Daoy (cell line): ENCODE results near the gene DCST2. TPM values are rescaled to one million over a fixed set of nuclear protein-coding genes. Genes with fewer than 3 reads are reported as not detected.

Experiments used
- DNase-seq: peaks from one replicate; pipeline ENCODE4 v3.0.0-alpha.2; 2015; ENCODE audit warnings: low read depth
- total RNA-seq: library from RNA; depleted of rRNA; stranded (reverse); fragments of >200 nt; shearing (Covaris generic); gene quantifications from 2 replicates; pipeline ENCODE4 v1.2.3, GENCODE V29; 2014

The DCST2 gene
- total RNA-seq, 1 experiment from 2014 or later: not detected

DNA sequence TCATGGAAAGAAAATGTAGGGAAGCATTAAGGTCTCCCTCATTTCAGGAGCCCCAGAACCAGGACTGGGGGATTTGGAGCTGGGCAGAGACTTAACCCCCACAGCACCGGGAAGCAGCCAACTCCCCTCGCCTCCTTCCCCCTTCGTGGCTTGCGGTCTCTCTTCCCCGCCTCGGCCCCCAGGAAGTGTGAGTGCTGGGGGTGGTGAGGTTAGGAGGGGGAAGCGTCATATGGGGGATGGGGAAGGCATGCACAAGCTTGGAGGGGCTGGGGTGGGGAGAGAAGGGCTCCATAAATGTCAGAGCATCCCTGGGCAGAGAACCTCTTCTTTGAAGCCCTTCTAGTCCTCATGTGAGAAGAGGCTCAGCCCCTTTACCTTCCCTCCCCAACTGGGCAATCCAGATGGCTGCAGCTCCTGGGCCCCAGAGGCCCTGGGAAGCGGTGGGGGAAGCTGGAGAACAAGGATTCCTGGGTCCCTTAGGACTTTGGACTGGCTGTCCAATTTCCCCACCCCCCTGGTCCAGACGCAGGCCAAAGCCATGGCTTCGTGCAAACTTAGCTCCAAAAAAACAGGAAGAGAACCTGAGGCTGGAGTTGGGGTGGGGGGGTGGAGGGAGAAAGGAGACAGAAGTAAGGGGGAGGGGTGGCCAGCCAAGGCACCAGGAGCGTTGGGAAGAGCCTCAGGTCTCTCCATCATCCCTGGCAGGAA, 23.2 kb downstream of the DCST2 start:
- DNase-seq: no peak

DNA sequence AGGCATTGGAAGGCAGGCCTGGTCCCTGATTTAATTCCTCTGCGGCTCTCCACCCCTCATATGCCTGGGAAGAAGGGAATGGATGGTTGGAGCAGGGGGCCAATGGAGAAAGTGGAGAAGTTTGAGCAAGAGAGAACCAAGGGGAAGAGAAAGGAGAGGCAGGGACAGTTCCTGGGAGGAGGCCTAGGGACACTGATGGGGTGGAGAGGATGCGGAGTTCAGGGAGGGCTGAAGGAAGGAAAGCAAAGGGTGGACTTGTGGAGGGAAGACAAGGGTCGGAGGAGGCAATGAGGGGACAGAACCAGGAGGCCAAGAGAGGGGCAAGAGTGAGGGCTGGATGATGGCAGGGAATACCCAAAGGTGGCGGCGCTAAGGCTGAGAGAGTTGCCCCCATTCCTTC, 23.8 kb downstream of the DCST2 start:
- no peak for DNase-seq

DNA sequence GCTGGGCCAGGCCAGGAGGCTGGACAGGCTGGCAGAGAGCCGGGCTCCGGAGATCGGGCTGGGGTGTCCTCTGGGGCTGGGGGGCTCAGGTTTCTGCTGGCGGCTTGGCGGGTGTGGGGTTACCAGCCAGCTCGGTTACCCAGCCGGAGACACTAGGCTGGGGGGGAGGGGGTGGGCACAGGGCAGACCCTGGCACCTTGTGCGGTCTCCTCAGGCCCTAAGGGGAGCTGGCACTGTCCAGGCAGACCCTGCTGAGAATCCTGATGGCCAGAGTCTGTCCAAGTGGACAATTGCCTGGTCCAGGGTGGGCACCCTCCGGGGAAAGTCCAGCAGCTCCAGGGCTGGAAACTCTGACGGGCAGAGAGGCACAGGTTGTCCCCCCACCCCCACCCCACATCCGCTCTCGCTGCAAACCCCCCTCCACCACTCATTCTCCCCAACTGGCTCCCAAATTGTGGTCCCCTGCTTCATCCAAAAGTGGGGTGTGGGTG, 24.3 kb downstream of the DCST2 start:
- no peak for DNase-seq

DNA sequence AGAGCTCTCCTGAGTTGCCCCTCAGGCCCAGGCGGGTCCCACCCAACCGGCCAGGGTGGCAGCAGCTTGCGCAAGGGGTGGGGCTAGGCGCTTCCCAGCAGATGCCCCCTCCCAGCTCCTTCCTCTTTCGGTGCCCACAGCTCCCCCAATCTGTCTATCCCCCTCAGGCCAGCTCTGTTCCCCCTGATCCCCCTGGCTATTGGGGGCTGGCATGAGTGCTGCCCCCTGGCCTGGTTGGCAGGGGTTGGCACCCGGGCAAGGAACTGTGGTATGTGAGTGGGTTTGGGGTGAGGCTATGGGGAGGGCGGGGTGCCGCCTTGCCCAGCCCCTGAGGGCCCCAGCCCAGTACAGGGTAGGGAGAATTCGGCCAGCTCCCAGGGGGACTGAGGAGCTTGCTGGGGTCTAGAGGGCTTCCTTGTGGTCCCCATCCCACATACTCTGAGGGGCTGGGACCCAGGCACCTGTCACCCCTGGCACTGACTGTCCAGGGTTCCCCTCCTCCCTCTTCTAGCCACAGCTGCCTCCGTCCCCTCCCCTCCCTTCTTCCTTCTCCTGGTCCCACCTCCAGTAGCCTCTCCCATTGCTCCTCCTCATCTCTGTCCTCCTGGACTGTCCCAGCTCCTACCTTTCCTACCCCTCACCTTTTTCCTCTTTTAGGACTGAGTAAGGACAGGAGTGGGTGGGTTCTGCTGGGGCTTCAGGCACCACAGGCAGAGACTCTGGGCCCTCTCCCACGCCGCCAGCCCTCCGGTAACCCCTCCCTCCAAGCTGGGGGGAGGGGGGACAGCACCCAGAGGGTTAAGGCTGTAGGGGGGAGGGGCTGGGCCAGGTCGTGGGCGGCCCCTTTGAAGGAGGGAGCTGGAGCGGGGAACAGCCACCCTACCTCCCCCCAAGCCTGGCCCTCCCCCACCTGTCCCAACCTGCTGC, 25.3 kb downstream of the DCST2 start:
- no peak for DNase-seq

DNA sequence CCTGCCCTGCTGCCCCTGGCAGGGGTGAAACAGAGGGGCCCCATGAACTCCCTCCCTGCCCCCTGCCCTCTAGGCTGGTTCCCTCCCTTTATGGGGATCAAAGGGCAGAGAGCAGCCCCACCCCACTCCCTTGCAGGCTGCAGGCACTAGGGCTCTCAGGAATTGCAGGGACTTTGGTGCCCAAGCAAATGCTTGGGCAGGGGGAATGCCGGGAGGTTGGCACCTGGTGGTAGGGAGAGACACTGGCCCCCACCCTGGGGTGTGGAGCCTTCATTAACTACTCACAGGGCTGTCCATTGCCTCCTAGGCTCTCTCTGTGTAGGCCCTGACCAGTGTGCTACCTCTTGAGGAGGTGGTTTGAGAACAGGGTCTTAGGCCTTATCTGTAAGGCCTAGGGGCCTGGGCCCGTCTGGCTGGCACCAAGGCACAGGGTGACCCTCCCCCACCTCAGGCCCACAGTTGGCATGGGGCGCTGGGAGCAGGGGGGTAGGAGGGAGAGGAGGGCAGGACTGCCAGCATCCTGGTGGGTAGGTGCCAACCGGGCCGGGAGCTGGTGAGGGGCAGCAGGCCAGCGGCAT, 26.2 kb downstream of the DCST2 start:
- DNase-seq: no peak

DNA sequence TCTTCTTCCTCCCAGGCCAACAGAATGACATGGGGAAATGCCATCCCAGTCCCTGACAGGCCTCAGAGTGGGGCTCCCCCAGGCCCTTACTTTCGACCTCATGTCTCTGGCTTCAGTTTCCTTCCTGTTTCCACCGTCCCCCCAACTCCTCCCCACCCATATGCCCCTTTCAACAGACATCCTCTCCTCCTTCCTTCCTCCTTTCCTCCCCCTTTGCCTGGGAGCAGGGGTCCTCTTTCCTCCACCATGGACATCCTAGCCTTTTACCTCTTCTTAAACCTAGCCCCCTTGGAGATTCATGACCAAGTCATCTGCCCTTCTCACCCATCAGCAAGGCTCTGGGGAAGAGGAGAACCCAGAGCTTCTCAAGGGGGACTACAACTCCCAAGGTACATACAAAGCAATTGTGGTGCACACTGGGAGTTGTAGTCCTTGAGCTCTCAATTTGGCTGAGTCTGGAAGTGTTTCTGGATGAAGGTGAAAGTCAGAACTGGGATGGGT, 26.9 kb downstream of the DCST2 start:
- DNase-seq: no peak

DNA sequence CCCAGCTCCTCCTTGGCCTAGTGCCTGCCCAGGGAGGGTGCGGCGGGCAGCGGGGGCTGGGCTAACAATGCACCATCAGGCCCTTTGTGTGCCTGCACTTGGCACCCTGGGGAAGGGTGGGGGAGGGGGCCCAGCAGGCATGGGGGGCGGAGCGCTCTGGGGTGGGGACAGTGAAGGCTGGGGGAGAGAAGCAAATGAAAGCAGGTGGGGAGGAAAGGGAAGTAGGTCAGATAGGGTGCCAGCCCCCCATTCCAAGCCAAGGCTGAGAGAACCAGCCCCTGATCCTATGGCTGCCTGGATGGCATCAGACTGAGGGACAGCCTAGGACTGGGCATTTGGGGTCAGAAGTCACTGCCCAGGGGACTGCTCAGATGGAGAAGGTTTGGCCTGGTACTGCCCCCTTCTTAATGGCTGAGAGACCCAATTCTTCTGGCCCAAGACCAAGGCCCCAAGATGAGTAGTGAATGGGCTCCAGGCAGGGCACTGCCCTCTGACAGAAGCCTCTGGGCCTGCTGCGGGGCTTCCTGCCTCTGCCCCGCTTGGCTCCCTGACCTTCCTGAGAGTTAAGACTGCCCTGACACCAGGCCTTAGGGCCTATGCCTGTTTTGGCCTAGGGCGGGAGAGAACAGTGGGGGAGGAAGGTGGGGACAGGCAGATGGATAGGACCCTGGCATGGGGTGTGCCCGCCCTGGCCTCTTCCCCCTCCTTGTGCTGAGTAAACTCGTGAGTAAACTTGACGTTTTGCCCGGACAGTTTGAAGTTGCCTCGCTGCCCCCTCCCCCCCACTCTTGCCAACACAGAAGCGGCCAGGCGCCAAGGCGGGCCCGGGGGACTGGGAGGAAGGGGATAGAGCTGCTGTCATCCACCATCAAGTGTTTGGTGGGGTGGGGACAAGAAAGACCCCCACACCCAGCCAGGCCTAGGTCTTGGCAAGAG, 28.2 kb downstream of the DCST2 start:
- DNase-seq: peak; percentile 49

DNA sequence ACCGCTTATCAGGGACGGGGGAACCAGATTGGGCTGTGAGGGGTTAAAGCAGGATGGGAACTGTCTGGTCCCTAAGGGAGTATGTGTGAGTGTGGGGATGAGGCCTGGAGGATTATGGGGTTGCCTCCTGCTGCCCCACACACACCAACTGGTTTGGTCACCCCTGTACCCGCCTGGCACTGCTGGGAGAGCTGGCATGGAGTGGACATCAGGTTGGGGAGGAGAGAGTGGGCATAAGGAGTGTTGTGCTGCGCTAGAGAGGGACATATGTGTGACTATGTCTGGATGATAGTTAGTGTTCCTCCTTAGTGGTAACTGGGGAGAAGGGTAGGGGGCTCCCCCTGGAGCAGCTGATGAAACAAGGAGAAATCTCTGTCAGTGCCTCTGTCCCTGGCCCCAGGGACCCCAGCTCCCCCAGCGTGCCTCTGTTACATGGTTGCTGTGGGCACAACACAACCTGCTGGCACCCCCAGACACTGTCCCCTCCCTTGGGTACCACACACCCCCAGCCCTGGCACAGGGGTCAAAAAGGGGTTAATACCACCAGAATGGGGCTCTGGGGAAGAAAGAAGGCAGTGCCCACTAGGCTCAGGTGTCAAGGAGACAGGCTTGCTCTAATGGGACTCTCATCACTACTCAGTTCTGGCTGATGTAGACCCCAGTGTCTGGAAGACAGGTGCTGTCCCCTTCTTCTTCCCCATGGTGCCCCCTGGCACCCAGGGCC, 29.1 kb downstream of the DCST2 start:
- DNase-seq: no peak

DNA sequence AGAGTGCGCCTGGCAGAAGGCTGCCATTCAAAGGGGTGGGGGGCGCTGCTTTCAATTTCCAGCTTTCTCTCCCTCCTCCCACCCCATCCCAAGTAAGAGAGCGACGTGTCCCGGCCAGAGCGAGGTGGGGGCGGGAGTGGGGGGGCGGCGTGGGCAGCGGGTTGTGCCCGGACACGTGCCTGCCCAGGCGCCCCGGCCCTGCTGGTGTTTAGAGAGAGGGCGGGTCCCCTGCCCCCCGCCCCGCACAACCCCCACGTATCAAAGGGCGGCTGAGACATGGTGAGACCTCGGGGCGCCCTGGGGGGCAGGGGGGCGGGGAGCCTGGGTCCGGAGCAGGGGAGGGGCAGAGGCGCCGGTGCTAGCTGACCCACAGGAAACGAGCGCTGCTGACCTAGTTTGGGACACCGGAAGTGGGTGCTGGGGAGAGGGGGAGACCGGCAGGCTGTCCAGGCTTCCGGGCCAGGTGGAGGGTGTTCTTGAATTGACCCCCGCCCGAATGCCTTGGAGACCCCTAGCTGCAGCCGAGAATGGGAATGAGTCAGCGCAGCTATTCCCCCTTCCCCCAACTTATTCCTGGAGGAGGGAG, 29.7 kb downstream of the DCST2 start:
- DNase-seq: peak; percentile 68

DNA sequence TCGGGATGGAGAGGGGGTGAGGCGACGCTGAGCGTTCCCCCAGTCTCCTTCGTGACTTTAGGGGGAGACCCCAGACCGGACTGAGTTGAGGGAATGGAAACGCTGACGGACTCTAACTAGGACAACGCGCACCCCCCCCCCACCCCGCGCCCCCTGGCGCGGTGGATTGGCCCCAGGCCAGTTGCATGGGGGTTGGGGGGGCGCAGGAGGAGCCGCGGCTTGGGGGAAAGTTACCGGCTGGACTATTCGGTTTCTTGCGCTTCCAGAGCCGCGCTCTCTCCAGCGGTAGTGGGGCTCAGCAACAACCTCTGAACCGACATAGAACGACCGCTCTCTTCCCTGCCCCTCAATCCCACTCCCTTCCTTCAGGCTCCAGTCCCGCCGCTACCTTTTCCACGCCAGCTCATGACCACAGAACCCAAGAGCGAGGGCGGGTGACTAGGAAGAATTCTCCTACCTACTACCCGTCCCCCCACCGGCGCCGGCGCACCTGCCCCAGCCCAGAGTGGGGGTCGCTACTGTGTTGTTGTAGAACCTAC, 30.3 kb downstream of the DCST2 start:
- DNase-seq: peak; percentile 54

DNA sequence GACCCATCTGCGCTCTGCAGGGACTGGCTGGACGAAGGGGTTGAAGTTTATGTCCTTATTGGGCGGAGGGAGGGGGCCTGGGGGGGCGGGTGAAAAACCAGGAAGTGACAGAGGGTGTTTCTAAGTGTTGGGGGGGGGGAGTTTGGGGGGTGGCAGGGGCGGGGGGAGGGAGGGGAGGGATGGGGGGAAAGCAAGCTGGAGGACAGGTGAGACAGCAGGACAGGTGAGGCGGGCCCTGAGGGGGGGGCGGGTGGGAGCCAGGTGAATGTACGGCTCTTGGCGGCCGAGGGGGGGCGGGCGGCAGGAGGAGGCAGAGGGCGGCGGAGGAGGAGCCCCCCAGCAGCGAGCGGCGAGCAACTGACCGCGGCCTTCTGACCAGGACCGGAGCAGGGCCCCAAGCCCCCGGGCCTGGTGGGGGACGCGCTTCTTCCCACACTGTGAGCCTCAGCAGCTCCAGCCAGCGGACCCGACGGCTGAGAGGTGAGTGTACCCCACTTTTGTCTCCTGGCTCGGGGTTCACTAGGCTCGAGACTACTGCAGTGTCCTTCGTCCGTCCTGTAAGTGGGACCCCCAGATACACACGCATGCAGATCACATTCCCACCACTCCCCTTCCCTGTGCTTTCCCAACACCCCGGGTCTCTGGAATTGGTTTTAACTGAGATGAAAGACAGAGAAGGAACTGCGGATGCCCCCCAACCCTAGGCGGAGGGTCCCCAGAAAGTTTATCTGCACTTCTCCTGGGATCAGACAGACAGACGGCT, 30.9 kb downstream of the DCST2 start, which contains the start of gene ZBTB7B:
Gene ZBTB7B, plus strand, starts transcription at position 339 of the 763 bp plus-strand sequence. CDS start 11,859 bp downstream, outside the sequence.
- peak; percentile 46 for DNase-seq

DNA sequence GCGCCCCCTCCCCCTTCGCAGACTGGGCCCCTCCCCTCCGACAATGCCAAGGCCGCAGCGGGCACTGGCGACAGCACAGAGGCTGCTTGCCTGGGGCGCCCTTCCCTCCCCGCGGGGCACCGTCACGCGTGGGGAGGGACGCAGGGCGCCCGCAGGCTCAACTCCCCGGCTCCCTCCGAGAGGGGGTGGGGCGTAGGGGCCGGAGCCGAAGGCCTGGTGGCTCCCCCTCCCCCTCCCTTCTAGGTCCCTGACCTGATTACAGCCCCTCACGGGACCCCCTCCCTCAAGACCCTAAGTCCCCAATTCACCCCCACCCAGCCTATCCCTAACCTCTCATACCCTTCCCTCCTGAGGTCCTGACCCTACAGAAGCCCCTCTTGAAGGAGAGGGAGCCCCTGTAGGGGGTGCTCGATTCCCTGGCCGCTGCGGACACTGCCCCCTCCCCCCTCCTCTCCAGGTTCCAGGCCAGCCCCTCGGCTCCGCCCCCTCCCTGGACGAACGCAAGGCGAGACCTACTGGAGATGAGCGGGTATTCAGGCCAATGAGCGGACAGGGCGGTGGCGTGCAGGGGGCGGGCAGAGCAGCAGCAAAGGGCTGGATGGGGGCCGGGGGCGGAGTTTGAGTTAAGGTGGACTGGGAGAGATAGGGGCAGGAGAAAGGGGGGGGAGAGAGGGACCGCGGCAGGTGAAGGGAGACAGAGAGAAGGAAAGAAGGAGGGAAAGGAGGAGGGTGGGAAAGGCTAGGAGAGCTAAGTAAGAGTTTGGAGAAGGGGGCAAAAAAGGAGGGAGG, 31.7 kb downstream of the DCST2 start:
- DNase-seq: peak; percentile 100

DNA sequence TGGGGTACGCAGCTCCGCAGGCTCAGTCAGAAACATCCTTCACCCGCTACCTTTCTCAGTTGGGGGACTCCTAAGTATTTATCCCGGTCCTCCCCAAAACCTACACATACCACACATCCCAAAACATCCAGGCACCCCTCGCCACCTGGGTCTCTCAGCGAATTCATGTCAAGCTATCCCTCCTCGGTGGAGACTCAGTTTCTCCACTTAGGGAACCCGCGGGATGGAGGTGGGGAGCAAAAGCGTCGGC, 32.2 kb downstream of the DCST2 start:
- no peak for DNase-seq

DNA sequence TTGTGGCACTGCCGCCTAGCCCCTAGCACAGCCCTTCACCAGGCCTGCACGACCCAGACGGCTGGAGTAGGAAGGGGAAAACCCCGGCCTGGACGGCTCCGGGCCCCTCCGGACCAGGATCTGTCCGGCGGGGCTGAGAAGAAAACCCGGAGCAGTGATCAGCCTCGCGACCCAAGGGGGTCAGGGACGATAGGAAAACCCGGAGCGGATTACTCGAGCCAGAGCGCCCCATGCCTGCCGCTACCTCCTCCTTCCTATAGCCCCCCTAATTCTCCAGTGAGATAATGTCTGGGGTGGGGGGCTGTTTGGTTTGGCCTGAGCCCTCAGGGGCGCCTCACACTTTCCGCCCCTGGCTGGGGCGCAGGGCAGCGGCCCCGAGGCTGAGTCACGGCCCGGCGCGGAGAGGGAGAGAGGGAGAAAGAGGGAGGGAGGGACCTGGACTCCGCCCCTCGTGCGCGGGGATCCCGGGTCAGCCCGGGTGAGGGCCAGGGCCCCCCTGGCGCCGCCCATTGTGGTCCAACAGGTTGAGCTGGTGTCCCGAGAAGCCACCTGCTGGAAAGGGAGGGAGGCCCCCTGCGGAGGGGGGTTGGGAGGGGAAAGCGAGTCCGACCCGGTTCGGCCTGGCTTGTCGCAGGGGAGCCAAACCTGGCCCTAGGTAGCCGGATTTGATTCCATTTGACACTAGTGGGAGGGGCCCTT, 32.7 kb downstream of the DCST2 start:
- peak; percentile 92 for DNase-seq

DNA sequence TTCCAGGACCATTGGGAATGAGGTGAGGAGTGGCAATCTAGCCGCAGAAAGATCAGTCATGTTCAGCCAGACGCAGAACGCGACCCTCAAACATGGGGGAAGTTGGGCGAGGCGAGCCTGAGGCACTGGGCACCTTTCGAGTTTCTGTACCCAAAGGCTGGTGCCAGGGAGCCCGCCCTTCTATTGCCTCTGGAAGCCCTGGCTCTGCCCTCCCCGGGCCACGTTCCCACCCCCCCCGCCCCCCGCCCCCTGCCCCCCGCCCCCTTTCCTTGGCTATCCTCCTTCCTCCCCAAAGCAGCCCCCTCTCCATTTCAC, 33.2 kb downstream of the DCST2 start:
- no peak for DNase-seq

DNA sequence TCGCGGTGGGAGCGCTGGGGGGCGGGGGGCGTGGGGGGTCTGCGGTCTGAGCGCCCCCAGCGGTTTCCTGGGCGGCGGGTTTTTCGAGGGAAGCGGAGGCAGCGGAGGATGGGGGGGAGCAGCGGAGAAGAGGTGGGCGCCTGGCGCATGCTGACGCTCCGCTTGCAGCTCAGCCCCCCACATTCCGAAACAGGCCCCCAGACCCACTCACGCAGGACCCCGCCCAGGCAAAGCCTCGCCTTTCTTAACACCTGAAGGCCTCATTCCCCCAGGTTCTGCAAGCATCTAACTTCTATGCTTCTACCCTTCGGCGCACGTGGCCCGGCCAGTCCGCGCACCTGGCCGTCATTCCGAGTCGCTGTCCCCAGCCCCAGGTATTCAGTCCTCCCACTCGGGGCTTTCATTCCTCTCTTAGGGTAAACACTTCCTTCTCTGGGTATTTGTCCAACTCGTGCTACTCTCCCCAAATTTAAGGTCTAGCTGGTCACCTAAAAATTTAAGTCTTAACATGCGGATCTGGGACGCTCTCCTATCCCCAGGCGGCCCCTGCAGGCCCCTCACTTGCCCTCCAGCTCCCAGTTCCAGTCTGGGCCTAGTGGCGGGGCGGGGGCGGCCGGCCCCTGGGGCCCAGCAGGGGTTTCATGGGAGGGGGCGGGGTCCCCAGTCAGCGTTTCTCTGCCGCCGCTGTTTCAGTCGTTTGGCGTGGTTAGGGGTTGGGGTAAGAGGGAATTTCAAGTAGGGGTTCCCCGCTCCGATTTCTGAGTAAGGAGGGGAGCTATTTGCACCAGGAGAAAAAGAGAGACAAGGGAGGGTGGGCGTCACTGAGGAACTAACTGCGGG, 33.8 kb downstream of the DCST2 start:
- no peak for DNase-seq
